B cell (primary cell): ENCODE data around the gene PGLYRP2. TPM values are rescaled to one million over a fixed set of nuclear protein-coding genes. Genes with fewer than 3 reads are reported as not detected.

ENCODE experiments used
- ATAC-seq: fragments of 200-7000 bp; cut with Tn5 transposase; one replicate; pipeline ENCODE4 v1.10.0; 2021; ENCODE audit warnings: low read depth, mild to moderate bottlenecking, moderate number of reproducible peaks, moderate library complexity
- CTCF ChIA-PET: fragments of 350-600 bp; sonication (Branson Sonifier 250); formaldehyde crosslinking; loops from one replicate; lab custom pipeline; 2021; ENCODE audit warnings: antibody characterized with exemption, inconsistent platforms; lab: Charles Lee
- POLR2A ChIA-PET: fragments of 350-600 bp; sonication (Branson Sonifier 250); formaldehyde crosslinking; loops from one replicate; lab custom pipeline; 2021; ENCODE audit warnings: antibody characterized with exemption; lab: Charles Lee
- DNase-seq: peaks from one replicate; pipeline ENCODE4 v3.0.0; 2013
- H2AFZ ChIP-seq: 2 replicates; pipeline ENCODE4 v1.6.1; 2012; ENCODE audit warnings: mild to moderate bottlenecking, low read depth, low read length; ENCODE audit not compliant: insufficient read depth, poor library complexity, severe bottlenecking
- H3K27ac ChIP-seq, 2 donors: 1 replicate in 1 of 2; 2 replicates in 1 of 2; pipeline ENCODE4 v1.5.1; 2012 to 2013; ENCODE audit warnings: low read length in 2 of 2, mild to moderate bottlenecking in 2 of 2, moderate library complexity in 1 of 2
- H3K27me3 ChIP-seq, 4 experiments: fragments of 200-600 bp in 1 of 4; sonication (generic) in 1 of 4; replicated peaks in 1 of 4; 1 replicate in 2 of 4; 2 replicates in 2 of 4; pipeline versions ENCODE4 v1.6.1 to v1.7.0; 2013 to 2016; ENCODE audit warnings: low read length in 3 of 4, mild to moderate bottlenecking in 2 of 4, mixed read lengths in 1 of 4, moderate library complexity in 1 of 4; ENCODE audit not compliant: insufficient read depth in 4 of 4, control insufficient read depth in 3 of 4; ENCODE audit errors: control extremely low read depth in 1 of 4
- H3K36me3 ChIP-seq, 2 experiments: replicated peaks in 1 of 2; 1 replicate in 1 of 2; 2 replicates in 1 of 2; pipeline versions ENCODE4 v1.6.1 to v1.7.1; 2013; ENCODE audit warnings: low read length in 1 of 2; ENCODE audit not compliant: insufficient read depth in 2 of 2, control insufficient read depth in 1 of 2; ENCODE audit errors: control extremely low read depth in 1 of 2, extremely low read depth in 1 of 2
- H3K4me1 ChIP-seq, 2 donors: fragments of 200-600 bp in 1 of 2; sonication (generic) in 1 of 2; 1 replicate in 1 of 2; 2 replicates in 1 of 2; pipeline versions ENCODE4 v1.5.1 to v1.6.1; 2013 to 2017; ENCODE audit warnings: low read length in 2 of 2; ENCODE audit not compliant: control insufficient read depth in 2 of 2, insufficient read depth in 2 of 2
- H3K4me2 ChIP-seq: replicated peaks from 2 replicates; pipeline ENCODE3; 2012; ENCODE audit warnings: mild to moderate bottlenecking, low read depth, low read length; ENCODE audit not compliant: poor library complexity, severe bottlenecking
- H3K4me3 ChIP-seq, 5 experiments: fragments of 200-600 bp in 1 of 5; sonication (generic) in 1 of 5; 1 replicate in 3 of 5; 2 replicates in 2 of 5; pipeline versions ENCODE4 v1.5.1 to v1.7.0; 2011 to 2016; ENCODE audit warnings: low read length in 4 of 5, mild to moderate bottlenecking in 4 of 5, low read depth in 2 of 5, control low read depth in 1 of 5, moderate library complexity in 1 of 5; ENCODE audit not compliant: insufficient read depth in 1 of 5; ENCODE audit errors: control extremely low read depth in 1 of 5, extremely low read depth in 1 of 5
- H3K79me2 ChIP-seq: fragments of 200-600 bp; sonication (generic); one replicate; pipeline ENCODE4 v1.6.0; 2016; ENCODE audit warnings: low read length; ENCODE audit not compliant: control insufficient read depth, insufficient read depth
- H3K9ac ChIP-seq: fragments of 200-600 bp; sonication (generic); 2 replicates; pipeline ENCODE4 v1.6.1; 2017; ENCODE audit warnings: mild to moderate bottlenecking, low read length, moderate library complexity
- H3K9me3 ChIP-seq, 3 donors: one replicate each; pipeline versions ENCODE4 v1.6.1 to v1.7.1; 2013; ENCODE audit warnings: low read length in 2 of 3; ENCODE audit not compliant: control insufficient read depth in 2 of 3, insufficient read depth in 1 of 3; ENCODE audit errors: control extremely low read depth in 1 of 3
- H4K20me1 ChIP-seq: 2 replicates; pipeline ENCODE4 v1.6.0; 2012; ENCODE audit warnings: mild to moderate bottlenecking, low read length; ENCODE audit not compliant: insufficient read depth, control insufficient read depth, poor library complexity, severe bottlenecking
- H3K27ac Mint-ChIP-seq: one replicate; pipeline ENCODE4 v1.8.0; 2021; ENCODE audit warnings: mixed read lengths
- H3K27me3 Mint-ChIP-seq: one replicate; pipeline ENCODE4 v1.8.0; 2021; ENCODE audit warnings: mixed read lengths
- H3K4me1 Mint-ChIP-seq: one replicate; pipeline ENCODE4 v1.8.0; 2021; ENCODE audit warnings: mixed read lengths
- H3K4me3 Mint-ChIP-seq: one replicate; pipeline ENCODE4 v1.8.0; 2021; ENCODE audit warnings: mixed read lengths
- H3K9me3 Mint-ChIP-seq: one replicate; pipeline ENCODE4 v1.8.0; 2022; ENCODE audit warnings: mixed read lengths; ENCODE audit not compliant: insufficient read depth
- CTCF ChIP-seq: fragments of 200-600 bp; IDR thresholded peaks from one replicate; pipeline ENCODE4 v1.8.0; 2022; ENCODE audit warnings: antibody characterized with exemption, mild to moderate bottlenecking
- EZH2 ChIP-seq: IDR thresholded peaks from 2 replicates; pipeline ENCODE4 v1.6.1; 2012; ENCODE audit warnings: borderline replicate concordance, low read depth, mild to moderate bottlenecking, moderate library complexity, low read length; ENCODE audit not compliant: insufficient read depth, poor library complexity, severe bottlenecking
- WGBS: methylation state at CpG from one replicate; pipeline ENCODE4 v1.1.5; 2013; ENCODE audit warnings: missing lambda C conversion rate; ENCODE audit not compliant: insufficient coverage; 5-methylcytosine and 5-hydroxymethylcytosine counted together
- intact Hi-C: fragments of 100-400 bp; cut with micrococcal nuclease; formaldehyde crosslinking; loops from one replicate; pipeline ENCODE4 v1.10.0; 2022
- polyA plus RNA-seq: library from polyadenylated mRNA; depleted of rRNA; stranded (reverse); fragments of >200 nt; gene quantifications from 2 replicates; pipeline ENCODE4 v1.2.3, GENCODE V29; 2012
- total RNA-seq, 2 donors: library from RNA; stranded (reverse); fragments of 120-200 nt in 1 of 2; gene quantifications; 1 replicate in 1 of 2; 2 replicates in 1 of 2; pipeline versions ENCODE4 v1.2.3 to v1.2.4, GENCODE V29; 2013 to 2022

Gene PGLYRP2
- total and polyA plus RNA-seq, 2 donors (not counting 1 experiment from before 2014, with no cell fraction given) = not detected

DNA sequence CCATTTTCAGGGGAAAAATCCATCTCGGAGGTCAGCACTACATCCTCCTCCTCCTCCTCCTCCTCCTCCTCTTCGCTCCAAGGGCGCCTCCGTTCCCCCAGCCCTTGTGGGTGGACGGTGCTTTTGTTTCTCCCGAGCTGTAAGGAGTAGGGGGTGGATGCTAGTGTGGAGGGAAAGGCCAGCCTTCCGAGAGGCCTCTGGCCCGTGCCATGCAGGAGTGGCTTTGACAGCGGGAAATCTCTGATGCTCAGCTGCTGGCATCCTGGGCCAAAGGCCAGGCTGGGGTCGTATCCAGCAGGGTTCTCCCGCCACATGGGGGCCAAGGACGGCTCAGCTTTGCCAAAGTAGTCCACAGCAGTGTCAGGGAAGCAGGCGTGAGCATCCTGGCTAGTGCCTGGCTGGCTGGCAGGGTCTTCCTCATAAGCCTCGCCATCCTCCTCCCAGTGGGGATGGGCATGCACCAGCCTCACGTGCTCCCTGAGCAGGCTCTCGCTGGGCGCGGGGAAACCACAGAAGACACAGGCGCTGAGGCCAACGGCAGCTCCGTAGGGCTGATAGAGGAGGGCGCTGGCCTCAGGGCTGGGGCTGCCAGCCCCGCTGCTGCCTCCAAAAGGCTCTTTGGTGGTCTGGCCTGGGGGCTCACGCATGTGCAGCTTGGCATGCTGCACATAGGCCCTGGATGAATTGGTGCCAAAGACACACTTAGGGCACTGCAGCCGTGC is 40.1 kb downstream of the PGLYRP2 start:
- intact Hi-C loops = no loop called here

More for the DNA sequence above, 40.1 kb downstream of the PGLYRP2 start:
- no peaks in the 10 kb centered on the region for H3K79me2 ChIP-seq
- H3K36me3 ChIP-seq = no peaks in the 10 kb centered on the region
- ChIA-PET CTCF (no interaction called here), POLR2A (no interaction called here)
- 56% methylated on average over 19 of the region's 25 CpGs for WGBS
- Mint-ChIP-seq H3K9me3 (no peaks in the 10 kb centered on the region), H3K4me3 (no peak overlapping the region), H3K27ac (no peak overlapping the region), H3K27me3 (no peaks in the 10 kb centered on the region), H3K4me1 (no peaks in the 10 kb centered on the region)
- H3K4me2 ChIP-seq = no peak overlapping the region
- no peak overlapping the region for H3K4me3 ChIP-seq
- no peak for DNase-seq
- ATAC-seq = no peak
- H2AFZ ChIP-seq = no peak overlapping the region
- no peak overlapping the region for H3K27ac ChIP-seq
- H4K20me1 ChIP-seq = no peaks in the 10 kb centered on the region
- H3K4me1 ChIP-seq = no peaks in the 10 kb centered on the region
- H3K9me3 ChIP-seq = no peaks in the 10 kb centered on the region
- H3K9ac ChIP-seq = no peak overlapping the region
- no peaks in the 10 kb centered on the region for H3K27me3 ChIP-seq
- TF ChIP-seq CTCF (no peak), EZH2 (no peak)
